Esophagus squamous epithelium (tissue), 5 donors: Measurements from ENCODE around the gene NHEJ1. TPM values are rescaled to one million over a fixed set of nuclear protein-coding genes. Genes with fewer than 3 reads are reported as not detected.

Source experiments
- DNase-seq: peaks from one replicate; lab custom pipeline; 2025; lab: John Stamatoyannopoulos, UW
- H3K27ac ChIP-seq, 4 donors: fragments of 200-600 bp; sonication (generic); one replicate each; pipeline ENCODE4 v1.5.1; 2016 to 2019; ENCODE audit warnings: mild to moderate bottlenecking in 1 of 4
- H3K27me3 ChIP-seq, 4 donors: fragments of 200-600 bp; sonication (generic); 1 replicate in 3 of 4; 2 replicates in 1 of 4; pipeline versions ENCODE4 v1.5.1 to v1.6.0; 2017 to 2021; ENCODE audit warnings: antibody characterized with exemption in 1 of 4
- H3K36me3 ChIP-seq, 3 donors: fragments of 200-600 bp; sonication (generic); one replicate each; pipeline ENCODE4 v1.5.1; 2016 to 2019
- H3K4me1 ChIP-seq, 3 donors: fragments of 200-600 bp; sonication (generic); one replicate each; pipeline ENCODE4 v1.5.1; 2017 to 2019
- H3K4me3 ChIP-seq, 4 donors: fragments of 200-600 bp; sonication (generic); 1 replicate in 3 of 4; 2 replicates in 1 of 4; pipeline ENCODE4 v1.5.1; 2016 to 2019; ENCODE audit warnings: mild to moderate bottlenecking in 2 of 4, moderate library complexity in 1 of 4
- H3K9me3 ChIP-seq, 3 donors: fragments of 200-600 bp; sonication (generic); one replicate each; pipeline ENCODE4 v1.5.1; 2016 to 2019
- POLR2A ChIP-seq, 4 donors: fragments of 450-650 bp; IDR thresholded peaks; one replicate each; pipeline ENCODE4 v1.6.1; 2017; ENCODE audit warnings: antibody characterized with exemption in 4 of 4, mild to moderate bottlenecking in 4 of 4, moderate library complexity in 3 of 4
- WGBS, 2 donors: methylation state at CpG; one replicate each; pipeline ENCODE4 v1.1.5; 2018; 5-methylcytosine and 5-hydroxymethylcytosine counted together
- intact Hi-C: fragments of 100-400 bp; cut with DNase I; formaldehyde crosslinking; loops from one replicate; pipeline ENCODE4 v1.15.0; 2022
- total RNA-seq, 4 donors: library from RNA; depleted of rRNA; stranded (reverse); fragments of >200 nt; gene quantifications; one replicate each; pipeline ENCODE4 v1.1.0, GENCODE V29; 2016
- TF ChIP-seq, protein P1 (sequence below), 6 experiments: fragments of 450-650 bp in 4 of 6; fragments of 200-600 bp in 2 of 6; sonication (generic) in 2 of 6; IDR thresholded peaks; one replicate each; pipeline ENCODE4 v1.5.1; 2016 to 2019; ENCODE audit warnings: antibody characterized with exemption in 6 of 6, mild to moderate bottlenecking in 4 of 6, moderate library complexity in 4 of 6
- donor health status: DM: yes; HTN: yes; CAD: no.

NHEJ1 gene
- total RNA-seq, 4 donors from 2014 or later = 6.3 to 14.3 (median 9.7) TPM

GRCh38 chr2:219128396-219128795 is 32.2 kb downstream of the NHEJ1 start:
- Histone ChIP-seq H3K27me3 (no peaks in the 10 kb centered on the region), H3K4me1 (peaks cover 0 to 17% (median 0%) of the 10 kb centered on the region in 3 donors), H3K4me3 (no peak overlapping the region), H3K27ac (no peak overlapping the region), H3K36me3 (no peaks in the 10 kb centered on the region), H3K9me3 (no peaks in the 10 kb centered on the region)
- DNase-seq = no peak
- TF ChIP-seq POLR2A (IDR thresholded peaks at IDR 0.05) = no peak
- TF ChIP-seq, protein P1, sequence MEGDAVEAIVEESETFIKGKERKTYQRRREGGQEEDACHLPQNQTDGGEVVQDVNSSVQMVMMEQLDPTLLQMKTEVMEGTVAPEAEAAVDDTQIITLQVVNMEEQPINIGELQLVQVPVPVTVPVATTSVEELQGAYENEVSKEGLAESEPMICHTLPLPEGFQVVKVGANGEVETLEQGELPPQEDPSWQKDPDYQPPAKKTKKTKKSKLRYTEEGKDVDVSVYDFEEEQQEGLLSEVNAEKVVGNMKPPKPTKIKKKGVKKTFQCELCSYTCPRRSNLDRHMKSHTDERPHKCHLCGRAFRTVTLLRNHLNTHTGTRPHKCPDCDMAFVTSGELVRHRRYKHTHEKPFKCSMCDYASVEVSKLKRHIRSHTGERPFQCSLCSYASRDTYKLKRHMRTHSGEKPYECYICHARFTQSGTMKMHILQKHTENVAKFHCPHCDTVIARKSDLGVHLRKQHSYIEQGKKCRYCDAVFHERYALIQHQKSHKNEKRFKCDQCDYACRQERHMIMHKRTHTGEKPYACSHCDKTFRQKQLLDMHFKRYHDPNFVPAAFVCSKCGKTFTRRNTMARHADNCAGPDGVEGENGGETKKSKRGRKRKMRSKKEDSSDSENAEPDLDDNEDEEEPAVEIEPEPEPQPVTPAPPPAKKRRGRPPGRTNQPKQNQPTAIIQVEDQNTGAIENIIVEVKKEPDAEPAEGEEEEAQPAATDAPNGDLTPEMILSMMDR (IDR thresholded peaks at IDR 0.05) = no peak
- 68% methylated on average over 4 to 7 of the region's 7 CpGs for WGBS, 2 donors
- intact Hi-C loops = no loop called here

- TF ChIP-seq, protein P1 (IDR thresholded peaks at IDR 0.05) = no peak
- no peak for TF ChIP-seq POLR2A (IDR thresholded peaks at IDR 0.05)
- Histone ChIP-seq H3K27me3 (no peaks in the 10 kb centered on the region), H3K36me3 (no peaks in the 10 kb centered on the region), H3K9me3 (no peaks in the 10 kb centered on the region), H3K4me1 (peaks cover 0 to 30% (median 4%) of the 10 kb centered on the region in 3 donors), H3K27ac (no peak overlapping the region), H3K4me3 (no peak overlapping the region)
- no peak for DNase-seq
- intact Hi-C loops = no loop called here
- WGBS, 2 donors = 28 to 47% methylated on average over 2 of the region's 2 CpGs
Measured at GRCh38 chr2:219127037-219127635, 33.5 kb downstream of the NHEJ1 start.

- Histone ChIP-seq H3K4me1 (peaks cover 0 to 33% (median 4%) of the 10 kb centered on the region in 3 donors), H3K27ac (peak overlapping the region in 1 of 4 donors; percentile 10), H3K4me3 (no peak overlapping the region), H3K36me3 (no peaks in the 10 kb centered on the region), H3K27me3 (no peaks in the 10 kb centered on the region), H3K9me3 (no peaks in the 10 kb centered on the region)
- no peak for TF ChIP-seq POLR2A (IDR thresholded peaks at IDR 0.05)
- TF ChIP-seq, protein P1 (IDR thresholded peaks at IDR 0.05) = no peak
- intact Hi-C loops = no loop called here
- WGBS, 2 donors = 44 to 53% methylated on average over 3 of the region's 3 CpGs
- no peak for DNase-seq
Measured at GRCh38 chr2:219126555-219126954, 34.1 kb downstream of the NHEJ1 start.

DNA sequence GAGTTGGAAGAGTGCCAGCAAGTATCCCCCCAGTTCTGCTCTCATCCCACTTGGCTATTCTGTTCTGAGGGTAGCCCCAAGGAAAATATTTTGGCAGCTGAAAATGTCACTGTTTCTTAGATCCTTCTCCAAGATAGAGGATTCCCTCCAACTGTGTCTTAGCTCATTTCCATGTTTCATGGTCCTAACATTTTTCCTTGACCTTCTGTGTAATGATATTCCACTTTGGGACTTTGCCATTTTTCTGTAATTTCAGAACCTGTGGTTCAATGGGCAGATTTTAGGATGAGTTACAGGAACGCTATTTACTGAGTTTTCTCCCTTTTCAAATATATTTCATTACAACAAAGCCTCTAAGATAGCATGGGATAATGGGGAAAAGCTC is 34.7 kb downstream of the NHEJ1 start:
- H3K9me3 ChIP-seq = no peaks in the 10 kb centered on the region
- H3K4me3 ChIP-seq = no peak overlapping the region
- no peak overlapping the region for H3K27ac ChIP-seq
- H3K4me1 ChIP-seq = peaks cover 0 to 33% (median 4%) of the 10 kb centered on the region in 3 donors
- H3K27me3 ChIP-seq = no peaks in the 10 kb centered on the region
- no peaks in the 10 kb centered on the region for H3K36me3 ChIP-seq
- intact Hi-C loops = no loop called here
- 83 to 89% methylated on average over 1 of the region's 1 CpG for WGBS, 2 donors
- TF ChIP-seq, protein P1 (IDR thresholded peaks at IDR 0.05) = no peak
- TF ChIP-seq POLR2A (IDR thresholded peaks at IDR 0.05) = no peak
- no peak for DNase-seq

DNA sequence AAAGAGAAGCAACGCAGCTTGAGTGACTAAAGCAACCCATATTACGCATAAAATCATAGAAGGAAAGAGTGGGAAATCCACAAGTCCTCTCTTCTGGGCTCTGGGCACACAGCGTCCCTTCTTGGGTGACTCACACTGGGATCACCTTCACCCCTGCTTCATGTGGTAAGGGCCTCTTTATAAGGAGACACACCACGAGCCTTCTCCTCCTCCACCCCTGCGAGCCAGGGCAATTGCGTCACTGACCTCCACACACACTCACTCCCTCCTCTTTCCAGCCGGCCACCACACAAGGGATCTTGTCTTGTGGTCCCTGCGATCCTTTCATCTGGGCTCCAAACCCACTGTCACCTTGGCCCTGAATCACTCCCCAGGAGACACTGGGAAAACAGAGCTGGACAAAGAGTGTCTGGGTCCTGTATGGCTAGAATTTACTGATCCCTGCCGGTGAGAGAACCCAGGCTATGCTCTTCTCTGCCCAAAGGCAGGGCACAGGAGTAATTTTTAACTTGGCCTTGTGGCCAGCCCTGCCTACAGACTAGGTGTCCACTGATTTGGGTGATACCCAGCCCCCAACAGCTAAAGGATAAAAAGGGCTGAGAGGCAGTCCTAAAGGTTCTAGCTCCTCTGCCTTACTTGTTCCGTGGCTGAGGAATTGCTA is 35.3 kb downstream of the NHEJ1 start:
- peaks cover 0 to 33% (median 4%) of the 10 kb centered on the region in 3 donors for H3K4me1 ChIP-seq
- no peak overlapping the region for H3K4me3 ChIP-seq
- H3K36me3 ChIP-seq = no peaks in the 10 kb centered on the region
- TF ChIP-seq, protein P1 (IDR thresholded peaks at IDR 0.05) = no peak
- no peak for TF ChIP-seq POLR2A (IDR thresholded peaks at IDR 0.05)
- H3K27me3 ChIP-seq = no peaks in the 10 kb centered on the region
- H3K27ac ChIP-seq = no peak overlapping the region
- H3K9me3 ChIP-seq = no peaks in the 10 kb centered on the region
- no peak for DNase-seq
- intact Hi-C loops = no loop called here
- 66 to 75% methylated on average over 9 to 10 of the region's 10 CpGs for WGBS, 2 donors
